ENCODE data around the gene EN2.
A peak's percentile ranks its signal among the peaks of the same experiment; 100 is the strongest.

EN2 gene

GRCh38 chr7:155508376-155509358, 50.7 kb downstream of the EN2 start:
- Histone ChIP-seq H3K4me3 (ENCODE audit: control insufficient read depth in 1 of 7, extremely low read depth in 1 of 7, insufficient read depth in 4 of 7, low read depth in 2 of 7, low read length in 6 of 7) (no peak overlapping the region), H3K27me3 (replicated peaks in 2 of 5; ENCODE audit: control insufficient read depth in 4 of 5, insufficient read depth in 5 of 5, low read length in 4 of 5) (peaks cover 51 to 98% (median 69%) of the 10 kb centered on the region in 5 experiments), H3K4me1 (ENCODE audit: control extremely low read depth in 1 of 4, control insufficient read depth in 4 of 4, insufficient read depth in 4 of 4, low read length in 3 of 4) (peaks cover 0 to 11% (median 6%) of the 10 kb centered on the region in 4 experiments), H3K27ac (ENCODE audit: insufficient read depth in 1 of 2, low read depth in 1 of 2, low read length in 2 of 2, poor library complexity in 1 of 2, severe bottlenecking in 2 of 2) (no peak overlapping the region), H3K36me3 (ENCODE audit: control insufficient read depth in 4 of 4, insufficient read depth in 4 of 4, low read length in 3 of 4) (no peaks in the 10 kb centered on the region), H3K9me3 (ENCODE audit: control extremely low read depth in 1 of 5, control insufficient read depth in 4 of 5, insufficient read depth in 2 of 5, low read depth in 1 of 5, low read length in 4 of 5) (no peaks in the 10 kb centered on the region)
- peak in 1 of 3 donors; percentile 26 for DNase-seq
- ChIA-PET POLR2A (no interaction called here), CTCF (no interaction called here)
- WGBS (ENCODE audit: insufficient coverage): 8% methylated on average over 23 of the region's 29 CpGs

- Histone ChIP-seq H3K27ac (ENCODE audit: insufficient read depth in 1 of 2, low read depth in 1 of 2, low read length in 2 of 2, poor library complexity in 1 of 2, severe bottlenecking in 2 of 2) (no peak overlapping the region), H3K4me1 (ENCODE audit: control extremely low read depth in 1 of 4, control insufficient read depth in 4 of 4, insufficient read depth in 4 of 4, low read length in 3 of 4) (peaks cover 0 to 11% (median 6%) of the 10 kb centered on the region in 4 experiments), H3K4me3 (ENCODE audit: control insufficient read depth in 1 of 7, extremely low read depth in 1 of 7, insufficient read depth in 4 of 7, low read depth in 2 of 7, low read length in 6 of 7) (no peak overlapping the region), H3K9me3 (ENCODE audit: control extremely low read depth in 1 of 5, control insufficient read depth in 4 of 5, insufficient read depth in 2 of 5, low read depth in 1 of 5, low read length in 4 of 5) (no peaks in the 10 kb centered on the region), H3K27me3 (replicated peaks in 2 of 5; ENCODE audit: control insufficient read depth in 4 of 5, insufficient read depth in 5 of 5, low read length in 4 of 5) (peaks cover 53 to 100% (median 66%) of the 10 kb centered on the region in 5 experiments), H3K36me3 (ENCODE audit: control insufficient read depth in 4 of 4, insufficient read depth in 4 of 4, low read length in 3 of 4) (no peaks in the 10 kb centered on the region)
- ChIA-PET POLR2A (no interaction called here), CTCF (no interaction called here)
- peak in 1 of 3 donors; percentile 41 for DNase-seq
- WGBS (ENCODE audit: insufficient coverage): 10% methylated on average over 15 of the region's 16 CpGs
Measured at GRCh38 chr7:155509359-155509724, 51.4 kb downstream of the EN2 start.

GRCh38 chr7:155509725-155510551, 52.0 kb downstream of the EN2 start:
- no peaks in the 10 kb centered on the region for H3K9me3 ChIP-seq (ENCODE audit: control extremely low read depth in 1 of 5, control insufficient read depth in 4 of 5, insufficient read depth in 2 of 5, low read depth in 1 of 5, low read length in 4 of 5)
- 5% methylated on average over 61 of the region's 68 CpGs for WGBS (ENCODE audit: insufficient coverage)
- H3K27ac ChIP-seq (ENCODE audit: insufficient read depth in 1 of 2, low read depth in 1 of 2, low read length in 2 of 2, poor library complexity in 1 of 2, severe bottlenecking in 2 of 2): no peak overlapping the region
- no peaks in the 10 kb centered on the region for H3K36me3 ChIP-seq (ENCODE audit: control insufficient read depth in 4 of 4, insufficient read depth in 4 of 4, low read length in 3 of 4)
- DNase-seq: peak in 2 of 3 donors; percentile 38
- ChIA-PET CTCF (interaction anchor here (0.9 to 2.0 kb wide), 2 partner anchors 25 to 44 kb away, joined by 3 to 8 read pairs; no protein-coding TSS in a partner anchor), POLR2A (no interaction called here)
- peak overlapping the region in 3 of 7 experiments; percentile 19 to 53 (median 28) for H3K4me3 ChIP-seq (ENCODE audit: control insufficient read depth in 1 of 7, extremely low read depth in 1 of 7, insufficient read depth in 4 of 7, low read depth in 2 of 7, low read length in 6 of 7)
- peaks cover 48 to 98% (median 64%) of the 10 kb centered on the region in 5 experiments for H3K27me3 ChIP-seq (replicated peaks in 2 of 5; ENCODE audit: control insufficient read depth in 4 of 5, insufficient read depth in 5 of 5, low read length in 4 of 5)
- peaks cover 0 to 11% (median 6%) of the 10 kb centered on the region in 4 experiments for H3K4me1 ChIP-seq (ENCODE audit: control extremely low read depth in 1 of 4, control insufficient read depth in 4 of 4, insufficient read depth in 4 of 4, low read length in 3 of 4)

GRCh38 chr7:155510975-155511701, 53.2 kb downstream of the EN2 start:
- H3K4me3 ChIP-seq (ENCODE audit: control insufficient read depth in 1 of 7, extremely low read depth in 1 of 7, insufficient read depth in 4 of 7, low read depth in 2 of 7, low read length in 6 of 7): no peak overlapping the region
- POLR2A ChIA-PET: no interaction called here
- H3K9me3 ChIP-seq (ENCODE audit: control extremely low read depth in 1 of 5, control insufficient read depth in 4 of 5, insufficient read depth in 2 of 5, low read depth in 1 of 5, low read length in 4 of 5): no peaks in the 10 kb centered on the region
- 3% methylated on average over 3 of the region's 6 CpGs for WGBS (ENCODE audit: insufficient coverage)
- H3K36me3 ChIP-seq (ENCODE audit: control insufficient read depth in 4 of 4, insufficient read depth in 4 of 4, low read length in 3 of 4): no peaks in the 10 kb centered on the region
- H3K27me3 ChIP-seq (replicated peaks in 2 of 5; ENCODE audit: control insufficient read depth in 4 of 5, insufficient read depth in 5 of 5, low read length in 4 of 5): peaks cover 42 to 98% (median 52%) of the 10 kb centered on the region in 5 experiments
- H3K27ac ChIP-seq (ENCODE audit: insufficient read depth in 1 of 2, low read depth in 1 of 2, low read length in 2 of 2, poor library complexity in 1 of 2, severe bottlenecking in 2 of 2): no peak overlapping the region
- no peak for DNase-seq
- CTCF ChIA-PET: interaction anchor here (2.0 kb wide), 1 partner anchor 23 kb away, joined by 8 read pairs; no protein-coding TSS in a partner anchor
- H3K4me1 ChIP-seq (ENCODE audit: control extremely low read depth in 1 of 4, control insufficient read depth in 4 of 4, insufficient read depth in 4 of 4, low read length in 3 of 4): peaks cover 0 to 11% (median 6%) of the 10 kb centered on the region in 4 experiments

- ChIA-PET POLR2A (no interaction called here), CTCF (interaction anchor here (2.0 kb wide), 1 partner anchor 23 kb away, joined by 8 read pairs; no protein-coding TSS in a partner anchor)
- Histone ChIP-seq H3K27ac (ENCODE audit: insufficient read depth in 1 of 2, low read depth in 1 of 2, low read length in 2 of 2, poor library complexity in 1 of 2, severe bottlenecking in 2 of 2) (no peak overlapping the region), H3K27me3 (replicated peaks in 2 of 5; ENCODE audit: control insufficient read depth in 4 of 5, insufficient read depth in 5 of 5, low read length in 4 of 5) (peaks cover 37 to 98% (median 48%) of the 10 kb centered on the region in 5 experiments), H3K9me3 (ENCODE audit: control extremely low read depth in 1 of 5, control insufficient read depth in 4 of 5, insufficient read depth in 2 of 5, low read depth in 1 of 5, low read length in 4 of 5) (no peaks in the 10 kb centered on the region), H3K4me1 (ENCODE audit: control extremely low read depth in 1 of 4, control insufficient read depth in 4 of 4, insufficient read depth in 4 of 4, low read length in 3 of 4) (peaks cover 0 to 11% (median 6%) of the 10 kb centered on the region in 4 experiments), H3K36me3 (ENCODE audit: control insufficient read depth in 4 of 4, insufficient read depth in 4 of 4, low read length in 3 of 4) (no peaks in the 10 kb centered on the region), H3K4me3 (ENCODE audit: control insufficient read depth in 1 of 7, extremely low read depth in 1 of 7, insufficient read depth in 4 of 7, low read depth in 2 of 7, low read length in 6 of 7) (no peak overlapping the region)
- no peak for DNase-seq
- 0% methylated on average over 2 of the region's 5 CpGs for WGBS (ENCODE audit: insufficient coverage)
Measured at GRCh38 chr7:155511702-155511996, 53.7 kb downstream of the EN2 start.

GRCh38 chr7:155512246-155512887, 54.4 kb downstream of the EN2 start:
- Histone ChIP-seq H3K27me3 (replicated peaks in 2 of 5; ENCODE audit: control insufficient read depth in 4 of 5, insufficient read depth in 5 of 5, low read length in 4 of 5) (peaks cover 38 to 98% (median 41%) of the 10 kb centered on the region in 5 experiments), H3K36me3 (ENCODE audit: control insufficient read depth in 4 of 4, insufficient read depth in 4 of 4, low read length in 3 of 4) (no peaks in the 10 kb centered on the region), H3K4me3 (ENCODE audit: control insufficient read depth in 1 of 7, extremely low read depth in 1 of 7, insufficient read depth in 4 of 7, low read depth in 2 of 7, low read length in 6 of 7) (no peak overlapping the region), H3K27ac (ENCODE audit: insufficient read depth in 1 of 2, low read depth in 1 of 2, low read length in 2 of 2, poor library complexity in 1 of 2, severe bottlenecking in 2 of 2) (no peak overlapping the region), H3K4me1 (ENCODE audit: control extremely low read depth in 1 of 4, control insufficient read depth in 4 of 4, insufficient read depth in 4 of 4, low read length in 3 of 4) (peaks cover 0 to 11% (median 6%) of the 10 kb centered on the region in 4 experiments), H3K9me3 (ENCODE audit: control extremely low read depth in 1 of 5, control insufficient read depth in 4 of 5, insufficient read depth in 2 of 5, low read depth in 1 of 5, low read length in 4 of 5) (no peaks in the 10 kb centered on the region)
- CTCF ChIA-PET: interaction anchor here (1.0 kb wide), 1 partner anchor 46 kb away, joined by 3 read pairs; no protein-coding TSS in a partner anchor
- DNase-seq: no peak
- POLR2A ChIA-PET: no interaction called here
- no CpG with 5 or more reads among the region's 4 CpGs for WGBS (ENCODE audit: insufficient coverage)

All from common myeloid progenitor, CD34-positive (primary cell).